MCF 10A (cell line): ENCODE data around the gene PLN. TPM values are rescaled to one million over a fixed set of nuclear protein-coding genes. Genes with fewer than 3 reads are reported as not detected.

Source experiments
- BruUV-seq: library from RNA; stranded (reverse); fragments of 400-500 nt; replicated peaks from 2 replicates; lab custom pipeline; 2021; lab: Mats Ljungman, UMichigan
- CTCF ChIA-PET: fragments of 300-600 bp; sonication (Branson Sonifier 250); formaldehyde crosslinking; extraction: SDS; loops from one replicate; lab custom pipeline; 2021; ENCODE audit warnings: antibody characterized with exemption, inconsistent platforms; lab: Yijun Ruan, JAX
- POLR2A ChIA-PET: fragments of 300-600, 350-650 bp; sonication (Branson Sonifier 250); formaldehyde crosslinking; extraction: SDS; loops from one replicate; lab custom pipeline; 2020; ENCODE audit warnings: antibody characterized with exemption, inconsistent platforms; lab: Yijun Ruan, JAX
- DNase-seq: peaks from one replicate; pipeline ENCODE4 v3.0.0-alpha.2; 2018; ENCODE audit not compliant: unreplicated experiment
- H3K27ac Mint-ChIP-seq: one replicate; pipeline ENCODE4 v1.8.0; 2022; ENCODE audit warnings: mild to moderate bottlenecking, low read depth, mixed read lengths; ENCODE audit not compliant: unreplicated experiment
- H3K27me3 Mint-ChIP-seq: one replicate; pipeline ENCODE4 v1.8.0; 2022; ENCODE audit warnings: mixed read lengths; ENCODE audit not compliant: insufficient read depth, unreplicated experiment
- H3K36me3 Mint-ChIP-seq: one replicate; pipeline ENCODE4 v1.8.0; 2022; ENCODE audit warnings: mild to moderate bottlenecking, moderate library complexity, mixed read lengths; ENCODE audit not compliant: insufficient read depth, unreplicated experiment
- H3K4me1 Mint-ChIP-seq: one replicate; pipeline ENCODE4 v1.8.0; 2022; ENCODE audit warnings: mixed read lengths; ENCODE audit not compliant: insufficient read depth, unreplicated experiment
- H3K4me3 Mint-ChIP-seq: one replicate; pipeline ENCODE4 v1.8.0; 2022; ENCODE audit warnings: mild to moderate bottlenecking, moderate library complexity, mixed read lengths; ENCODE audit not compliant: unreplicated experiment
- H3K9me3 Mint-ChIP-seq: one replicate; pipeline ENCODE4 v1.8.0; 2022; ENCODE audit warnings: mixed read lengths; ENCODE audit not compliant: unreplicated experiment
- CTCF ChIP-seq: fragments of 200-600 bp; IDR thresholded peaks from one replicate; pipeline ENCODE4 v1.8.0; 2022; ENCODE audit warnings: antibody characterized with exemption, mild to moderate bottlenecking; ENCODE audit not compliant: unreplicated experiment
- intact Hi-C: fragments of 100-400 bp; cut with micrococcal nuclease; formaldehyde crosslinking; loops from 2 replicates; pipeline ENCODE4 v1.14.1; 2022
- total RNA-seq: library from RNA; stranded (reverse); gene quantifications from 2 replicates; pipeline ENCODE4 v1.2.3, GENCODE V29; 2022

PLN gene
- total RNA-seq, 1 experiment from 2014 or later = not detected

- intact Hi-C loops = no loop called here
- TF ChIP-seq CTCF = no peak
- no peak overlapping the region for H3K27ac Mint-ChIP-seq
- CTCF ChIA-PET = interaction anchor here (0.6 to 1.6 kb wide), 3 partner anchors 9 to 260 kb away, joined by 4 to 6 read pairs (median 4); no protein-coding TSS in a partner anchor
- H3K27me3 Mint-ChIP-seq = no peaks in the 10 kb centered on the region
- peaks cover 12% of the 10 kb centered on the region for H3K4me1 Mint-ChIP-seq
- POLR2A ChIA-PET = no interaction called here
- no peak for DNase-seq
- no TSS peak for BruUV-seq
- peaks cover 6% of the 10 kb centered on the region for H3K36me3 Mint-ChIP-seq
- no peaks in the 10 kb centered on the region for H3K9me3 Mint-ChIP-seq
- H3K4me3 Mint-ChIP-seq = no peak overlapping the region
These were observed 1.8 kb upstream of the PLN start for GRCh38 chr6:118546164-118546879.

- no TSS peak for BruUV-seq
- ChIA-PET CTCF (interaction anchor here (1.1 kb wide), 1 partner anchor 260 kb away, joined by 6 read pairs; no protein-coding TSS in a partner anchor), POLR2A (no interaction called here)
These were observed 1.2 kb upstream of the PLN start for GRCh38 chr6:118546880-118547218.

GRCh38 chr6:118548613-118549012, 517 bp downstream of the PLN start:
- Mint-ChIP-seq H3K4me1 (peaks cover 12% of the 10 kb centered on the region), H3K4me3 (no peak overlapping the region), H3K27me3 (no peaks in the 10 kb centered on the region), H3K27ac (no peak overlapping the region), H3K9me3 (no peaks in the 10 kb centered on the region), H3K36me3 (peaks cover 6% of the 10 kb centered on the region)
- CTCF ChIA-PET = interaction anchor here (0.7 to 1.1 kb wide), 3 partner anchors 16 to 708 kb away, joined by 3 to 5 read pairs (median 3); no protein-coding TSS in a partner anchor
- intact Hi-C loops = no loop called here
- POLR2A ChIA-PET = interaction anchor here (0.7 kb wide), 1 partner anchor 14 kb away, joined by 3 read pairs; no protein-coding TSS in a partner anchor
- DNase-seq = no peak
- no TSS peak for BruUV-seq
- TF ChIP-seq CTCF = no peak

More at GRCh38 chr6:118546880-118547218, 1.2 kb upstream of the PLN start:
- Mint-ChIP-seq H3K9me3 (no peaks in the 10 kb centered on the region), H3K27me3 (no peaks in the 10 kb centered on the region), H3K4me1 (peaks cover 12% of the 10 kb centered on the region), H3K4me3 (no peak overlapping the region), H3K27ac (no peak overlapping the region), H3K36me3 (peaks cover 6% of the 10 kb centered on the region)
- TF ChIP-seq CTCF = no peak
- intact Hi-C loops = no loop called here
- no peak for DNase-seq
